ENCODE results near the gene PSAPL1.

GRCh38 chr4:7411491-7411890 is 23.2 kb downstream of the PSAPL1 start:
- TF ChIP-seq POLR2A (IDR thresholded peaks at IDR 0.05; ENCODE audit: borderline replicate concordance, extremely low read depth, insufficient read depth, insufficient read length) (no peak), CTCF (IDR thresholded peaks at IDR 0.05 in 2 of 3, conservative IDR thresholded peaks at IDR 0.05 in 1 of 3; ENCODE audit: borderline replicate concordance in 1 of 3, insufficient read depth in 1 of 3, low read depth in 2 of 3, low read length in 2 of 3) (no peak), REST (IDR thresholded peaks at IDR 0.05; ENCODE audit: low read depth) (no peak), EZH2 (IDR thresholded peaks at IDR 0.05) (no peak), ZNF274 (IDR thresholded peaks at IDR 0.05; ENCODE audit: low read depth, low read length) (no peak), RAD21 (IDR thresholded peaks at IDR 0.05; ENCODE audit: low read depth) (no peak), YY1 (IDR thresholded peaks at IDR 0.05; ENCODE audit: extremely low read depth, insufficient replicate concordance, low read depth, low read length) (no peak), MAX (IDR thresholded peaks at IDR 0.05) (no peak), FOSL1 (IDR thresholded peaks at IDR 0.05; ENCODE audit: low read depth) (no peak), POLR2AphosphoS5 (IDR thresholded peaks at IDR 0.05; ENCODE audit: low read depth, low read length) (no peak), CEBPB (IDR thresholded peaks at IDR 0.05; ENCODE audit: low read depth) (no peak), SIN3A (IDR thresholded peaks at IDR 0.05; ENCODE audit: low read depth) (no peak), TCF7L2 (IDR thresholded peaks at IDR 0.05; ENCODE audit: borderline replicate concordance, extremely low read depth, insufficient read depth, insufficient read length) (no peak), SP1 (IDR thresholded peaks at IDR 0.05; ENCODE audit: low read depth) (no peak)
